Naive thymus-derived CD4-positive, alpha-beta T cell (primary cell): ENCODE measurements around the gene KLK12. TPM values are rescaled to one million over a fixed set of nuclear protein-coding genes. Genes with fewer than 3 reads are reported as not detected.
A peak's percentile ranks its signal among the peaks of the same experiment; 100 is the strongest.

Source experiments
- ATAC-seq: fragments of 150-1000 bp; cut with Tn5 transposase; 2 replicates; pipeline ENCODE4 v1.10.0; 2021; ENCODE audit warnings: mild to moderate bottlenecking, moderate library complexity
- CTCF ChIA-PET: fragments of 350-600 bp; sonication (Branson Sonifier 250); formaldehyde crosslinking; loops from one replicate; lab custom pipeline; 2021; ENCODE audit warnings: antibody characterized with exemption; lab: Charles Lee
- POLR2A ChIA-PET: fragments of 350-600 bp; sonication (Branson Sonifier 250); formaldehyde crosslinking; loops from one replicate; lab custom pipeline; 2021; ENCODE audit warnings: antibody characterized with exemption, inconsistent platforms; lab: Charles Lee
- DNase-seq, 9 donors: peaks; one replicate each; pipeline versions ENCODE4 v3.0.0 to v3.0.0-alpha.2; 2020 to 2022; ENCODE audit warnings: mixed read lengths in 1 of 9
- H3K27ac ChIP-seq: one replicate; pipeline ENCODE4 v1.7.0; 2013; ENCODE audit warnings: mild to moderate bottlenecking, low read depth, low read length, moderate library complexity
- H3K27me3 ChIP-seq, 2 donors: one replicate each; pipeline ENCODE4 v1.7.0; 2013; ENCODE audit warnings: low read length in 2 of 2, mild to moderate bottlenecking in 2 of 2, moderate library complexity in 2 of 2; ENCODE audit not compliant: control insufficient read depth in 2 of 2, insufficient read depth in 2 of 2
- H3K36me3 ChIP-seq, 3 experiments: 1 replicate in 2 of 3; 2 replicates in 1 of 3; pipeline ENCODE4 v1.7.0; 2013; ENCODE audit warnings: low read length in 3 of 3, mild to moderate bottlenecking in 3 of 3, moderate library complexity in 1 of 3; ENCODE audit not compliant: insufficient read depth in 3 of 3, control insufficient read depth in 2 of 3
- H3K4me1 ChIP-seq, 2 donors: one replicate each; pipeline ENCODE4 v1.7.0; 2013; ENCODE audit warnings: low read length in 2 of 2, mild to moderate bottlenecking in 2 of 2, moderate library complexity in 1 of 2; ENCODE audit not compliant: control insufficient read depth in 2 of 2, insufficient read depth in 2 of 2
- H3K4me3 ChIP-seq: 2 replicates; pipeline ENCODE4 v1.7.0; 2013; ENCODE audit warnings: mild to moderate bottlenecking, low read length
- H3K9me3 ChIP-seq, 3 experiments: 1 replicate in 2 of 3; 2 replicates in 1 of 3; pipeline ENCODE4 v1.7.0; 2013; ENCODE audit warnings: low read length in 3 of 3; ENCODE audit not compliant: control insufficient read depth in 2 of 3
- H3K27ac Mint-ChIP-seq, 9 donors: one replicate each; pipeline ENCODE4 v1.8.0; 2020 to 2022; ENCODE audit warnings: mixed read lengths in 9 of 9, mild to moderate bottlenecking in 8 of 9, moderate library complexity in 5 of 9, inconsistent platforms in 2 of 9
- H3K27me3 Mint-ChIP-seq, 5 donors: one replicate each; pipeline ENCODE4 v1.8.0; 2021 to 2022; ENCODE audit warnings: mixed read lengths in 5 of 5, mild to moderate bottlenecking in 1 of 5
- H3K36me3 Mint-ChIP-seq, 5 donors: one replicate each; pipeline ENCODE4 v1.8.0; 2020 to 2022; ENCODE audit warnings: mixed read lengths in 5 of 5, mild to moderate bottlenecking in 3 of 5, inconsistent platforms in 1 of 5
- H3K4me1 Mint-ChIP-seq, 7 donors: one replicate each; pipeline ENCODE4 v1.8.0; 2020 to 2022; ENCODE audit warnings: mixed read lengths in 7 of 7, mild to moderate bottlenecking in 3 of 7, inconsistent platforms in 1 of 7
- H3K4me3 Mint-ChIP-seq, 10 donors: one replicate each; pipeline ENCODE4 v1.8.0; 2020 to 2022; ENCODE audit warnings: mild to moderate bottlenecking in 10 of 10, mixed read lengths in 10 of 10, moderate library complexity in 6 of 10, inconsistent platforms in 2 of 10
- H3K9me3 Mint-ChIP-seq, 11 donors: one replicate each; pipeline ENCODE4 v1.8.0; 2020 to 2022; ENCODE audit warnings: mixed read lengths in 11 of 11, mild to moderate bottlenecking in 4 of 11, inconsistent platforms in 1 of 11, moderate library complexity in 1 of 11
- intact Hi-C, 2 donors: fragments of 100-400 bp; cut with micrococcal nuclease; formaldehyde crosslinking; loops; one replicate each; pipeline ENCODE4 v1.15.1; 2023
- polyA plus RNA-seq, 2 donors: library from polyadenylated mRNA; unstranded; fragments of 300-500 nt; fragmentation: Illumina TruSeq; gene quantifications; one replicate each; pipeline ENCODE4 v1.2.3, GENCODE V29; 2021
- total RNA-seq, 6 experiments: library from RNA in 5 of 6; stranded (reverse) in 5 of 6; gene quantifications; 1 replicate in 5 of 6; 2 replicates in 1 of 6; pipeline ENCODE4 v1.2.3 and lab custom pipeline; 2021 to 2026

The KLK12 gene
- total and polyA plus RNA-seq, 7 experiments from 2014 or later = not detected

GRCh38 chr19:51006406-51006805, 28.4 kb downstream of the KLK12 start:
- Mint-ChIP-seq H3K27ac (peak overlapping the region in 1 of 9 donors; percentile 18), H3K4me1 (peaks cover 0 to 5% (median 0%) of the 10 kb centered on the region in 7 donors), H3K9me3 (peaks cover 0 to 3% (median 0%) of the 10 kb centered on the region in 11 donors), H3K4me3 (no peak overlapping the region), H3K36me3 (peaks cover 0 to 3% (median 0%) of the 10 kb centered on the region in 5 donors), H3K27me3 (peaks cover 0 to 55% (median 38%) of the 10 kb centered on the region in 5 donors)
- Histone ChIP-seq H3K9me3 (no peaks in the 10 kb centered on the region), H3K4me3 (no peak overlapping the region), H3K27me3 (peaks cover 0 to 6% of the 10 kb centered on the region in 2 donors), H3K36me3 (no peaks in the 10 kb centered on the region), H3K4me1 (no peaks in the 10 kb centered on the region), H3K27ac (no peak overlapping the region)
- intact Hi-C loops = no loop called here
- DNase-seq = no peak
- CTCF ChIA-PET = no interaction called here
- no peak for ATAC-seq
- POLR2A ChIA-PET = no interaction called here

- peaks cover 0 to 53% (median 36%) of the 10 kb centered on the region in 5 donors for H3K27me3 Mint-ChIP-seq
- no peaks in the 10 kb centered on the region for H3K9me3 Mint-ChIP-seq
- ChIA-PET POLR2A (no interaction called here), CTCF (no interaction called here)
- H3K4me3 Mint-ChIP-seq = no peak overlapping the region
- Histone ChIP-seq H3K36me3 (no peaks in the 10 kb centered on the region), H3K4me1 (no peaks in the 10 kb centered on the region), H3K4me3 (no peak overlapping the region), H3K27me3 (peaks cover 0 to 6% of the 10 kb centered on the region in 2 donors), H3K27ac (no peak overlapping the region), H3K9me3 (no peaks in the 10 kb centered on the region)
- H3K4me1 Mint-ChIP-seq = peaks cover 0 to 5% (median 0%) of the 10 kb centered on the region in 7 donors
- DNase-seq = no peak
- no peak for ATAC-seq
- H3K27ac Mint-ChIP-seq = no peak overlapping the region
- H3K36me3 Mint-ChIP-seq = no peaks in the 10 kb centered on the region
- intact Hi-C loops = no loop called here
Measured at GRCh38 chr19:51005248-51005647, 29.6 kb downstream of the KLK12 start.

- H3K4me1 Mint-ChIP-seq = peaks cover 0 to 5% (median 0%) of the 10 kb centered on the region in 7 donors
- no peak overlapping the region for H3K4me3 Mint-ChIP-seq
- DNase-seq (no peak), ATAC-seq (no peak)
- ChIA-PET POLR2A (no interaction called here), CTCF (no interaction called here)
- H3K27me3 Mint-ChIP-seq = peaks cover 0 to 55% (median 47%) of the 10 kb centered on the region in 5 donors
- Histone ChIP-seq H3K27me3 (peaks cover 0 to 6% of the 10 kb centered on the region in 2 donors), H3K9me3 (no peaks in the 10 kb centered on the region), H3K27ac (no peak overlapping the region), H3K4me3 (no peak overlapping the region), H3K36me3 (no peaks in the 10 kb centered on the region), H3K4me1 (no peaks in the 10 kb centered on the region)
- no peak overlapping the region for H3K27ac Mint-ChIP-seq
- intact Hi-C loops = no loop called here
- no peaks in the 10 kb centered on the region for H3K9me3 Mint-ChIP-seq
- H3K36me3 Mint-ChIP-seq = no peaks in the 10 kb centered on the region
Measured at GRCh38 chr19:51003316-51003715, 31.5 kb downstream of the KLK12 start.

- intact Hi-C loops = no loop called here
- ChIA-PET POLR2A (no interaction called here), CTCF (interaction anchor here (0.7 kb wide), 1 partner anchor 739 kb away, joined by 3 read pairs; no protein-coding TSS in a partner anchor)
- peaks cover 0 to 6% of the 10 kb centered on the region in 2 donors for H3K27me3 ChIP-seq
- Mint-ChIP-seq H3K27ac (no peak overlapping the region), H3K27me3 (peaks cover 0 to 59% (median 51%) of the 10 kb centered on the region in 5 donors), H3K36me3 (no peaks in the 10 kb centered on the region), H3K4me1 (peaks cover 0 to 5% (median 0%) of the 10 kb centered on the region in 7 donors), H3K9me3 (no peaks in the 10 kb centered on the region), H3K4me3 (peak overlapping the region in 1 of 10 donors; percentile 53)
- no peak overlapping the region for H3K27ac ChIP-seq
- no peaks in the 10 kb centered on the region for H3K36me3 ChIP-seq
- H3K9me3 ChIP-seq = no peaks in the 10 kb centered on the region
- no peaks in the 10 kb centered on the region for H3K4me1 ChIP-seq
- ATAC-seq = no peak
- H3K4me3 ChIP-seq = no peak overlapping the region
- no peak for DNase-seq
Measured at GRCh38 chr19:51002542-51003311, 32.1 kb downstream of the KLK12 start.

GRCh38 chr19:51002089-51002532, 32.7 kb downstream of the KLK12 start:
- Histone ChIP-seq H3K4me3 (no peak overlapping the region), H3K27ac (no peak overlapping the region), H3K36me3 (no peaks in the 10 kb centered on the region), H3K27me3 (peaks cover 0 to 6% of the 10 kb centered on the region in 2 donors), H3K9me3 (no peaks in the 10 kb centered on the region), H3K4me1 (no peaks in the 10 kb centered on the region)
- peaks cover 0 to 56% (median 51%) of the 10 kb centered on the region in 5 donors for H3K27me3 Mint-ChIP-seq
- intact Hi-C loops = no loop called here
- peaks cover 0 to 5% (median 0%) of the 10 kb centered on the region in 7 donors for H3K4me1 Mint-ChIP-seq
- CTCF ChIA-PET = interaction anchor here (0.6 to 0.7 kb wide), 2 partner anchors 416 to 738 kb away, joined by 3 read pairs; no protein-coding TSS in a partner anchor
- no peak overlapping the region for H3K27ac Mint-ChIP-seq
- ATAC-seq (no peak), DNase-seq (no peak)
- peak overlapping the region in 1 of 10 donors; percentile 53 for H3K4me3 Mint-ChIP-seq
- no peaks in the 10 kb centered on the region for H3K36me3 Mint-ChIP-seq
- POLR2A ChIA-PET = no interaction called here
- H3K9me3 Mint-ChIP-seq = no peaks in the 10 kb centered on the region

- Mint-ChIP-seq H3K4me3 (peak within 1 kb of the TSS in 1 of 10 donors; percentile 53), H3K4me1 (peaks cover 0 to 5% (median 0%) of the 10 kb centered on the region in 7 donors), H3K27ac (no peak within 1 kb of the TSS), H3K27me3 (peaks cover 0 to 57% (median 55%) of the 10 kb centered on the region in 5 donors), H3K36me3 (no peaks in the 10 kb centered on the region), H3K9me3 (no peaks in the 10 kb centered on the region)
- Histone ChIP-seq H3K4me3 (no peak within 1 kb of the TSS), H3K4me1 (no peaks in the 10 kb centered on the region), H3K27me3 (peaks cover 0 to 6% of the 10 kb centered on the region in 2 donors), H3K36me3 (no peaks in the 10 kb centered on the region), H3K27ac (no peak within 1 kb of the TSS), H3K9me3 (no peaks in the 10 kb centered on the region)
- intact Hi-C loops = no loop called here
- no peak for DNase-seq
- ATAC-seq = no peak
- CTCF ChIA-PET = interaction anchor here (0.6 to 0.7 kb wide), 2 partner anchors 416 to 738 kb away, joined by 3 read pairs; no protein-coding TSS in a partner anchor
- POLR2A ChIA-PET = no interaction called here
Measured at GRCh38 chr19:51001515-51001914, 33.3 kb downstream of the KLK12 start, which contains the start of gene KLK8. Gene KLK8, minus strand, starts transcription at chr19:51001604. Its CDS starts 437 bp downstream, at chr19:51001167.
